HG02759 (cell line): ENCODE measurements around the gene GLRA3.
"Not testable (repeated sequence)": the region's sequence is repeated elsewhere in the genome, so short reads cannot be mapped to it uniquely, and the experiment has no call there.

Experiments used
- ATAC-seq: cut with Tn5 transposase; IDR thresholded peaks from one replicate; pipeline ENCODE4 v1.9.1; 2021; ENCODE audit warnings: mild to moderate bottlenecking, moderate library complexity; ENCODE audit not compliant: unreplicated experiment

The GLRA3 gene

GRCh38 chr4:174669270-174669669 lies 159.8 kb downstream of the GLRA3 start:
- no peak for ATAC-seq

- no peak for ATAC-seq
These were observed 163.2 kb downstream of the GLRA3 start for GRCh38 chr4:174665799-174666198.

- no peak for ATAC-seq
These were observed 165.8 kb downstream of the GLRA3 start for GRCh38 chr4:174663216-174663615.

- ATAC-seq, result no peak
These were observed 170.8 kb downstream of the GLRA3 start for GRCh38 chr4:174658246-174658645.

GRCh38 chr4:174657472-174657871 lies 171.6 kb downstream of the GLRA3 start:
- no peak for ATAC-seq

- no peak for ATAC-seq
These were observed 174.4 kb downstream of the GLRA3 start for GRCh38 chr4:174654634-174655033.

GRCh38 chr4:174650711-174651355 lies 178.2 kb downstream of the GLRA3 start:
- no peak for ATAC-seq

GRCh38 chr4:174648812-174649211 lies 180.2 kb downstream of the GLRA3 start:
- ATAC-seq, result no peak

- ATAC-seq, result no peak
These were observed 182.7 kb downstream of the GLRA3 start for GRCh38 chr4:174646326-174646725.

GRCh38 chr4:174640146-174640545 lies 188.9 kb downstream of the GLRA3 start:
- no peak for ATAC-seq

- ATAC-seq, result no peak
These were observed 193.3 kb downstream of the GLRA3 start for GRCh38 chr4:174635732-174636131.

GRCh38 chr4:174633399-174633798 lies 195.6 kb downstream of the GLRA3 start:
- ATAC-seq, result no peak

- ATAC-seq, result peak; percentile 75
These were observed 196.9 kb downstream of the GLRA3 start for GRCh38 chr4:174631901-174632758.

- not testable (repeated sequence) for ATAC-seq
These were observed 199.1 kb downstream of the GLRA3 start for GRCh38 chr4:174629907-174630450.

GRCh38 chr4:174629265-174629664 lies 199.8 kb downstream of the GLRA3 start:
- ATAC-seq, result no peak

GRCh38 chr4:174628191-174628590 lies 200.9 kb downstream of the GLRA3 start:
- ATAC-seq, result no peak

GRCh38 chr4:174627473-174627872 lies 201.6 kb downstream of the GLRA3 start:
- no peak for ATAC-seq

- no peak for ATAC-seq
These were observed 202.6 kb downstream of the GLRA3 start for GRCh38 chr4:174626342-174627008.

- ATAC-seq, result no peak
These were observed 212.4 kb downstream of the GLRA3 start for GRCh38 chr4:174616661-174617060.

- no peak for ATAC-seq
These were observed 215.1 kb downstream of the GLRA3 start for GRCh38 chr4:174613979-174614378.

- no peak for ATAC-seq
These were observed 217.3 kb downstream of the GLRA3 start for GRCh38 chr4:174611792-174612191.
